ENCODE data around the gene TRIM54.
"Not testable (repeated sequence)": the region's sequence is repeated elsewhere in the genome, so short reads cannot be mapped to it uniquely, and the experiment has no call there.

TRIM54 gene

GRCh38 chr2:27309651-27310050 is 27.4 kb downstream of the TRIM54 start:
- DNase-seq (ENCODE audit: extremely low read depth in 1 of 2, low read depth in 1 of 2): no peak

- no peak for DNase-seq (ENCODE audit: extremely low read depth in 1 of 2, low read depth in 1 of 2)
These were observed 29.9 kb downstream of the TRIM54 start for GRCh38 chr2:27312152-27312551.

DNA sequence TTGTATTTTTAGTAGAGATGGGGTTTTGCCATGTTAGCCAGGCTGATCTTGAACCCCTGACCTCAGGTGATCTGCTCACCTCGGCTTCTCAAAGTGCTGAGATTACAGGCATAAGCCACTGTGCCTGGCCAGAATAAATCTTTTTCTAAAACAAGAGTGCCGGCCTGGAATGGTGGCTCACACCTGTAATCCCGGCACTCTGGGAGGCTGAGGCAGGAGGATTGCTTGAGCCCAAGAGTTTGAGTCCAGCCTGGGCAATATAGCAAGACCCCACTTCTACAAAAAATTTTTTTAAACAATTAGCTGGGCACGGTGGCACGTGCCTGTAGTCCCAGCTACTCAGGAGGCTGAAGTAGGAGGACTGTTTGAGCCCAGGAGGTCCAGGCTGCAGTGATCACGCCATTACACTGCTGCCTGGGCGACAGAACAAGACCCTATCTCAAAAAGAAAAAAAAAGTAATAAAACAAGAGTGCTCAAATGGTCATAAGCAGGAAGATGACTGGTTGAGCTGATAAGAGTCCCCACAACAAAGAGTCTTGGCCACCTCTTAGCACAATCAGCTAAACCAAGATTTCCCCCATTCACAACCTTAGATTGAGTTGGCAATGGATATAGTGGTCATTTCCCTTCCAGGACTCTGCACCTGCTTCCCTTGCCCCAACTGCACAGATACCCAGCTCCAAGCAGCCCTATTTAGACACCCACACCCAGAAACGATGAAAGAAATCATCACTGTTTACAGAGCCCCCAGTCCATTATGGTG is 31.8 kb downstream of the TRIM54 start:
- no peak for DNase-seq (ENCODE audit: extremely low read depth in 1 of 2, low read depth in 1 of 2)

- no peak for DNase-seq (ENCODE audit: extremely low read depth in 1 of 2, low read depth in 1 of 2)
These were observed 32.5 kb downstream of the TRIM54 start for GRCh38 chr2:27314709-27315108.

DNA sequence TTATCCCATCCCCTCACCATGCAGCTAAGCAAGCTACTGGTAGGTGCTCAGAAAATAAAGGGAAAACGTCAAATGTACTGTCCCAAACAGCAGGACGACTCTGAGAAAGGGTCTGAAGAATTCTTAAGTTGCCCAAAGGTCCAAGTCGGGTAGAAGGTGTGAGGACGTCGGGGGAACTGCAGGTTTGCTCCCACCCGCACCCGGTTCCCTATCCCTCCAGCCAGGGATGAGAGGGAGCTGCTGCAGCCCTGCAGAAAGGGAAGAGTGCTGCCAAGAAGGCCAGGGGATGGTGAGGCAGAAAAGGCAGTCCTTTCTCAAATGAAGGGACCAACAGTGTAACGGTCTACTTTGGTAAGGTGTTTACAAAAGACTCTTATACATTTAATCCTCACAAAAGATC is 32.9 kb downstream of the TRIM54 start:
- no peak for DNase-seq (ENCODE audit: extremely low read depth in 1 of 2, low read depth in 1 of 2)

- DNase-seq (ENCODE audit: extremely low read depth in 1 of 2, low read depth in 1 of 2): no peak
These were observed 34.6 kb downstream of the TRIM54 start for GRCh38 chr2:27316655-27317412.

GRCh38 chr2:27319839-27320238 is 37.6 kb downstream of the TRIM54 start:
- DNase-seq (ENCODE audit: extremely low read depth in 1 of 2, low read depth in 1 of 2): not testable (repeated sequence)

DNA sequence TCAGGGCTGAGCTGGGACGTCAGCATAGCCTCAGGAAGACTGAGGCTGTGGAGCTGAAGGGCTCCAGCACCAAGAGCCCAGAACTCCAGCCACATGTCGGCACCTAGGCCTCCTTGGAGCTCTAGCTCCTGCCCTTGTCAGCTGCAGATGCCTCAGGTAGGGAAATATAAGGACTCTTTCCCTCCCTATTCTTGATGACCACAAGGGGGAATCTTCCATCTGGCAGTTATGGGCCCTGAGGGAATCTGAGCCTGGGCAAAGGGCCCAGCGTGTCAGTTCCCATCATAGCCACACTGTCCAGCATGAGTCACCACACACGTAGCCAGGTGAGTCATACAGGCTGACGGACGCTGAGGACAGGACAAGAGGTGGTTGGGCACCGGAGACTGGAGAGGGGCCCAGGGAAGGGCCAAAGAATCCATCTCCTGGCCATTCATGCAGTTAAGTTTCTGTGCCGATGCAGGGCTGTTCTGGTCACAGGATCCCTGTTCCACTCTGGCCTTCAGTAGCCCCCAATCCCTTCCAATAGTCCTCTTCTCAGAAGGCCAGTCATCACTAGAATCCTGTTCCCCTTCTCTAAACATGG is 38.8 kb downstream of the TRIM54 start:
- no peak for DNase-seq (ENCODE audit: extremely low read depth in 1 of 2, low read depth in 1 of 2)

DNA sequence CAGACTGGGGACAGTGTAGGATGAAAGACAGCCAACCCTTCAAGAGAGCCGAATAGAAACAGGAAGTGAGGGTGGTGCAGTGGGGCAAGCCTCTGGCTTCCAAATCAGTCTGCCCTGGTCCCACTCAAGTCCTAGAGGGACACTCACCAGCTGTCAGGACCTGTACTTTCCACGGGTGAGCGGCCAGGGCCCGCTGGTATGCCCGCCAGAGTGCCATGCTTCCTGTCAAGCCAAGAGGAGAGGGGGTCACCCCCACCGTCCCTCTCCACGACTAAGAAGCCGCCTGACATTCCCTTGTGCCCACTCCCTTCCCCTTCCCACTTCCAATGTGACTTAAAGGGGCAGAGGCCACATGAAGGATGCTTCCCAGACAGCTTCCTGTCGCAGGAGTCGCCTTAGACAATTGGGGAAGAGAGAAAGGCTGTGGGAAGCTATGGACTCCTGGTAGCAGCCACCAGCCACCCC is 40.1 kb downstream of the TRIM54 start:
- no peak for DNase-seq (ENCODE audit: extremely low read depth in 1 of 2, low read depth in 1 of 2)

DNA sequence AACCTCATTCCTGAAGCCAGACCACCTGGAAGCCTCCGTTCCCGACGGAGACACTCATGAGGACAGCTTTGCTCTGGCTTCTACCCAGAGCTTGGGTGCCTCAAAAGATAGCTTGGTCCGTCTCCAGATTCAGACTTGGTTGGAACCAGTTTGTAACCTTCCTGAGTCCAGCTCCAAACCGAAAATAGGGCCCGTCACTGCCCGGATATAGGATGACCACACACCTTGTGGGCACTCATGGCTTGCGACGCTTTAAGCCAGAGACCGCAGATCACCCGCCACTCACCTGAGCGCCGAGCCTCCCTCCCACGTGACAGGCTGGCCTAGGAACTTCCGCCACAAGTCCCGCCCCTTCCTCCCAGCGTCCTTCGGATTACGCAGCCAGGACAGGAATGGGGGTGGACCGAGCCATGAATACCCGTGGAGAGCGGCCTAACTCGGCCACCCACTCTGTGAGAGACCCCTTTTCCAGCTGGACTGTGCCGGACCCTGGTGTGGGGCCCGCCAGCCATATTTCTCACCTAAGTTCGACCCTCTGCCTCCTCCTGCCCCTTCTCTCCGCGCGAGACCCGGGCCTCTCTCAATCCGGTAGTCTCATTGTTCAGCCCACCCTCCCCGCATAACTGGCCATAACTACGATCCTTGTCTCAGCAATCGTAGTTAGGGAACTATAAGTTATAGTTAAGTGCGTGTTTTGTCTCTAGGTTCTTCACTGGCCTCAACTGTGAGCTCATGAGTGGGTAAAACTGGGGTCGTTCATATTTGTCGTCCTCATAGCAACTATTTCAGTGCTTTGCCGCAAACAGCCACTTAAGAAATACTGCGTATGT is 40.8 kb downstream of the TRIM54 start, which contains the start of gene MPV17:
Gene MPV17 (minus strand): TSS at position 332 of the 830 bp plus-strand sequence. CDS start 580 bp downstream, outside the sequence.
- peak; percentile 63 to 77 for DNase-seq (ENCODE audit: extremely low read depth in 1 of 2, low read depth in 1 of 2)

- DNase-seq (ENCODE audit: extremely low read depth in 1 of 2, low read depth in 1 of 2): no peak
These were observed 41.5 kb downstream of the TRIM54 start for GRCh38 chr2:27323596-27324285.

DNA sequence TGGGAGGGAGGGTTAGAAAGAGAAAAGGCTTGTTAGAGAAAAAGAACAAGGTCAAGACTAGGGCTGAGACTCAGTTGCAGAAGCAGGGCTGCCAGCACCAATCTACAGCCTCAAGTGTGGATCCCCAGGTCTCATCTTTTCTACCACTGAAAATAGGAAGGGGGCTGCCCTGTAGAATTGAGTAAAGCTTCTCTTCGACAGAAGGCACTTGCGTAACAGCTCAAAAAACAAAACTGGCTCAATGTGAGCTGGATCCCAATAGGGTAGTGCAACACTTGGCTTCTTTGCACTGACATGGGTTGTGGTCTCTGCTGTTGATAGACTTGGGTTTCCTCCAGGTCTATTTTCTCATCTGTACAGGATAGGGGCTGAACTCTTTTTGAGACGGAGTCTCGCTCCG is 42.5 kb downstream of the TRIM54 start:
- DNase-seq (ENCODE audit: extremely low read depth in 1 of 2, low read depth in 1 of 2): no peak

DNA sequence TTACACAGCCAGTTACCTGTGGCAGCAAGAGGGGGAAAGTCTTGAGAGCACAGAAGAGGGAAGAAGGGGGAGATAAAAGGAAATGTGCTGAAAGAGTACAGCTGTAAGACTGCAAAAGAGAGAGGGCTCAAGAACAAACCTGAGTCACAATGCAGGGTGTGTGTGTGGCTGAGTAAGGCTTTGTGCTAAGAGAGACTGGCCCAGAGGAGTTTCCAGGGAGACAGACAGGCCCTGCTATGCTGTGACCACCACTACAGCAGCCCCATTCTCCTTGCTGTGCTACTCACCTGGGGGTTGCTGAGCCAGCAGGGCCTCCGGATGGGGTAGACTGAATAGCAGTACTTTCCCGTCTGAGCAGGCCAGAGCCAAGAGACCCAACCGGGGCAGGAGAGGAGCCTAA is 53.1 kb downstream of the TRIM54 start:
- no peak for DNase-seq (ENCODE audit: extremely low read depth in 1 of 2, low read depth in 1 of 2)

DNA sequence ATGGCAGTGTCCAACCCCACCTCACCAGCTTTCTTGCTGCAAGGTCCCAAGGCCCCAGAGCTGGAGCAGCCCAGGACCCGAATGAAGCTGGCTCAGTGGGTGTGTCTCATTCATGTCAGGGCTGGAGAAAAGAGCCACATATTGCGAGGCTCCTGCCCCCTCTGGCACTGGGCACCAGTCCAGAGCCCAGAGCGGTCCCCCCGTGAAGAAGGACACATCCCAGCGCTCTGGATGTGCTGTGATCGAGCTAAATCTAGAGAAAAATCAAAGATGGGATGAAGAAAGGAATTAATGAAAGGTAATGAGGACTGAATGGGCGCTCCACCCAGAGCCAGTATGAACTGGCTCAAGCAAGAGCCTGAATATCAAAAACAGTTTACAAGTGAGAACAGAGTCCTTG is 53.9 kb downstream of the TRIM54 start:
- no peak for DNase-seq (ENCODE audit: extremely low read depth in 1 of 2, low read depth in 1 of 2)

DNA sequence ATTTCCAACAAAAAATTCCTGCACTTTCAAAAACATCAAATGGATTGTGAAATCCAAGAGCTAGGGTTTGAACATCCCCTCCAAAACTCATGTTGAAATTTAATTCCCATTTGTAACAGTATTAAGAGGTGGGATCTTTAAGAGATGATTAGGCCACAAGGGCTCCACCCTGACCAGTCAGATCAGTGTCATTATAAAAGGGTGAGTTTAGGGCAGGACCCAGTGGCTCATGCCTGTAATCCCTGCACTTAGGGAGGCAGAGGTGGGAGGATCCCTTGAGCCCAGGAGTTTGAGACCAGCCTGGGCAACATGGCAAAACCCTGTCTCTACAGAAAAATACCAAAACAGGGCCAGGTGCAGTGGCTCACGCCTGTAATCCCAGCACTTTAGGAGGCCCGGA is 65.4 kb downstream of the TRIM54 start:
- no peak for DNase-seq (ENCODE audit: extremely low read depth in 1 of 2, low read depth in 1 of 2)

- DNase-seq (ENCODE audit: extremely low read depth in 1 of 2, low read depth in 1 of 2): no peak
These were observed 68.0 kb downstream of the TRIM54 start for GRCh38 chr2:27350106-27350693.

- DNase-seq (ENCODE audit: extremely low read depth in 1 of 2, low read depth in 1 of 2): no peak
These were observed 69.8 kb downstream of the TRIM54 start for GRCh38 chr2:27351802-27352598.

GRCh38 chr2:27353386-27353761 is 71.1 kb downstream of the TRIM54 start:
- DNase-seq (ENCODE audit: extremely low read depth in 1 of 2, low read depth in 1 of 2): not testable (repeated sequence)
